NCI-H2196 (cell line): ENCODE results near the gene PGAM2.

ENCODE experiments used
- DNase-seq: peaks from one replicate; lab custom pipeline; 2025; ENCODE audit not compliant: unreplicated experiment; lab: John Stamatoyannopoulos, UW

PGAM2 gene

DNA sequence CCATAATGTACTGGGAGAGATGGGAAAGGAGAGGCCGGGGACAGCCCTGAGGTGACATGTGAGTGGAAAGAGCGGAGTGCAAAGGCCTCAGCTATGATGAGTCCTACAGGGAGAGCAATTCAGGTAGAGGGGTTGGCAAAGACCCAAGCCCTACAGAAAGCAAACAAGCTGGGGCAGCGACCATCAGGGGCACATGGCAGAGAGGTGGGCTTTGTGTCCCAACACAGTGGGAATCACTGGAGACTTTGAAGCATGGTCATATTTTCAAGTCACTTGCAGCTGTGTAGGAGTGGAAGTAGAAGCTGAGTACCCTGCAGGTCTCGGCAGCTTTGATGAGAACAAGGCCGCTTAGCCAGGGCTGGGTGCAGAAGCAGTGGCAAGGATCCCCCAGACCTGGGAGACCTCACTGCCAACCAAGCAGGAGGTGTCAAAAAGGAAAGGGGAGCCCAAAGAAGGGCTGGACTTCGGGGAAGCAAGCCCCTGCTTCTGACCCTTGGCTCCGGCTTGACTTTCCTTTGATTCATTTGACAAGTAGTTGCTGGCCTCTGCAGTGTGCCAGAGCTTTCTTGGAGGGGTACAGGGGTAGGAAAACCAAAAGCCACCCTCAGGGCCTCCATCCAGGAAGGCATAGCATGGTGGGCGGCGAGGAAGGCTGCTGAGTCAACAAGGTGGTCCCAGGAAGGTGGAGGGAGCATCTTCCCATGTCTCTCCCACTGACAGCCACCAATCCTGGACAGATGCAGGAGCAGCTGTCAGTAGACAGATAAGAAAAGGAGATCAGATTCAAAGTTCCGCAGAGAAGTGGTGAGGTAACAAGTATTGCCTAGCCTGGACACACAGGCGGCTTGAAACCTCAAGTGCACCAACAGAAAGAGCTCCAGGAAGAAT is 1.9 kb upstream of the PGAM2 start:
- DNase-seq, result no peak

GRCh38 chr7:44066494-44067063 is 1.2 kb upstream of the PGAM2 start:
- no peak for DNase-seq

GRCh38 chr7:44066111-44066460 is 719 bp upstream of the PGAM2 start:
- DNase-seq, result no peak

- no peak for DNase-seq
Observed at GRCh38 chr7:44064791-44065430, 456 bp downstream of the PGAM2 start.

DNA sequence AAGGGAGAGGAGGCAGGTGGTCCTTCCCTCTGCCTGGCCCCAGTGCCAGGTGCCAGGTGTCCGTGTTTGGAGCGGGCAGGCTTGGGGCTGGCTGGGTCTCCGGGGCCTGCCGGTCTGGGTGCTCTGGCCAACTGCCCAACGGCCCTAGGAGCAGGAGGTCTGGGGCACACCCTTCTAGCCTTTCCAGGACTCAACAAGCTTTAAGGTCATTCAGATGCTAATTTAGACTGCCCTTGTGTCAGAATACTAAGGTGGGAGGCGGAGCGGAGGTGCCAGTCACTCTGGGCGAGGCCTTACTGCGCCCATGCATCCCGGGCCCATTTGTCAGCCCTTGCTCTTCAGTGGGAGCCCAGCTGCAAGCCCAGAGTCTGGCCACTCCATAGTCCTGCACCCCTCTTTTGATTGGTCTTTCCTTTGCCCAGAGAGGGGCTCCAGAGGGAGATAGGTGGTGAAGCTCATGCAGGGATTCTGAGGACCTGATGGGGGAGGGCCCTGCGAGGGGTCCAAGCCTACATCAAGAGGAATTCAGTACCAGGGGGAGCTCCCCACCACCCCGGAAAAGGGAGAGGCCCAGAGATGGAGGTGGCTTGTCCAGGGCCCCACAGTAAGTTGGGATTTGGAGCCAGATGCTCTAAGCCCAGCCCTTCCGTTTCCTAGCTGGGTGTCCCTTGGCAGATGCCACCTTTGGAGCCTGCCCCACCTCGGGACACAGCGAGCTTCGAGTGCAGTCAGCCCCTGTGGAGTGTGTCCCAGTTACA is 1.3 kb downstream of the PGAM2 start:
- no peak for DNase-seq

DNA sequence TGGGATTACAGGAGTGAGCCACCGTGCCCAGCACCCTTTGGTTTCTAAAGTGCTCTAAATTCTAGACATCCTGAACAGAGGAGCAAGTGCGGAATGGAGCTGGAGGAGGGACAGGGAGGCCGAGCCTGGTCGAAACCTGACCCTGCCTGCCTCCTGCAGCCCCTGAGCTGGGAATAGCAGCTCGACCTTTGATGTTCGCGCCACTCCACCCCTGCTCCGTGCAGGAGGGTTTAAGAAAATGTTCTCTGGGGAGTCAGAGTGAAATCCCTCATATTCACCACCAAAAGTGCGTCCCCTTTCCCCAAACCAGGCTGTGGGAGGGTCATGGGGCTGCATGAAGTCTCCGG is 1.8 kb downstream of the PGAM2 start:
- no peak for DNase-seq

- DNase-seq, result no peak
Observed at GRCh38 chr7:44062903-44063295, 2.5 kb downstream of the PGAM2 start.

GRCh38 chr7:44062180-44062902 is 3.0 kb downstream of the PGAM2 start:
- DNase-seq, result no peak

DNA sequence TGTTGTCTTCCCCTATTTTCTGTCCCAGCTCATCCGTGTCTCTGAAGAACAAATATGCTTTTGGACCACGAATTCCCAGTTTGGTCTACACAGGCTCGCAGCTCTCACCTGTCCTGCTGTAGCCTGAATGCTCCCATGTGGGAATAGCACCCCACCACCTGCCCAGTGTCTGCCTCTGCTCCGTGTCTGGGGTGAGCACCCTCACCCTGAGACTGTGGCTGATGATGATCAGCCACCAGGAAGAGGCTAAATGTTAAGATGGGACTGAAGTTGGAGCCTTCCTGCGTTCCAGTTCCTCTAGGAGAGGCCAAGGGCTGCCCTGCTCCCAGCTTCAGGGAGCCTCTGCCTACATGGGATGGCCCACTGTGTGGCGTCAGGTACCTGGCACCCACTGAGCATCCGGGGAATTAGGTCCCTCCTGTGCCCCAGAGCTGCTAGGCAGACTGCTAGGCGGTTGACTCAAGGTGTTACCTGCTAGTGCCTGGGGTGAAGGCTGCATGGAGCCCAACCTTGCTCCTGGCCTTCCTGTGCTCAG is 3.7 kb downstream of the PGAM2 start:
- no peak for DNase-seq

GRCh38 chr7:44060948-44061644 is 4.3 kb downstream of the PGAM2 start:
- DNase-seq, result no peak

DNA sequence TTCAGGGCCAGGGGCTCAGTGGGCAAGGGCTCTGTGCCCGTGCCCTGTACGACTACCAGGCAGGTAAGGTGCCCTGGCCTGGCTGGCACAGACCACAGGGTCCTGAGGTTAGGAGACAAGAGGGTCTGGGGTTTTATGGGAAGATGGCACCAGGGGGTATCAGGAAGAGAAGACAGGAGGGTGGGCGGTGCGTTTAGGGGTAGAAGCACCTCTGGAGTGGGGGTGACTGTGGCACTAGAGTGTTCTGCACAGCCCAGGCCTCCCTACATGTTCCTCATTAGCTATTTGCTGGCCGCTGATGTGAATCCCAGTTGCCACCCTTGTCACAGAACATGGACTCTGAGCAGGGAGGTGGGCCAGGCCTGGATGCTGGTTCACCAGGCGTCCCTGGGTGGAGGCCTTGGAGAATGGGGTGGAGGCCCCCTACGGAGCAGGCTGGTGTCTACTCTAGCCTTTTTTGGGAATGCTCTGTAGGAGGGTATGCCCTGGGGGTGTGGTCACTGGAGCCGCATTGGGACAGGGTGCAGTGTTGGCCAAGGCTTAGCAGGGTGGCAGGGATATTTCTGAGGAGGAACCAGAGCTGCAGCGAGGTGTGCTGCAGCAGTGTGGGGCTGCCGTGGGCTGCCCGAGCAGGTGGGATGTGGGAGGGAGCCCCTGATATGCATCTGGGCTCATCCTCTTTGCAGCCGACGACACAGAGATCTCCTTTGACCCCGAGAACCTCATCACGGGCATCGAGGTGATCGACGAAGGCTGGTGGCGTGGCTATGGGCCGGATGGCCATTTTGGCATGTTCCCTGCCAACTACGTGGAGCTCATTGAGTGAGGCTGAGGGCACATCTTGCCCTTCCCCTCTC is 5.0 kb downstream of the PGAM2 start:
- DNase-seq, result no peak

DNA sequence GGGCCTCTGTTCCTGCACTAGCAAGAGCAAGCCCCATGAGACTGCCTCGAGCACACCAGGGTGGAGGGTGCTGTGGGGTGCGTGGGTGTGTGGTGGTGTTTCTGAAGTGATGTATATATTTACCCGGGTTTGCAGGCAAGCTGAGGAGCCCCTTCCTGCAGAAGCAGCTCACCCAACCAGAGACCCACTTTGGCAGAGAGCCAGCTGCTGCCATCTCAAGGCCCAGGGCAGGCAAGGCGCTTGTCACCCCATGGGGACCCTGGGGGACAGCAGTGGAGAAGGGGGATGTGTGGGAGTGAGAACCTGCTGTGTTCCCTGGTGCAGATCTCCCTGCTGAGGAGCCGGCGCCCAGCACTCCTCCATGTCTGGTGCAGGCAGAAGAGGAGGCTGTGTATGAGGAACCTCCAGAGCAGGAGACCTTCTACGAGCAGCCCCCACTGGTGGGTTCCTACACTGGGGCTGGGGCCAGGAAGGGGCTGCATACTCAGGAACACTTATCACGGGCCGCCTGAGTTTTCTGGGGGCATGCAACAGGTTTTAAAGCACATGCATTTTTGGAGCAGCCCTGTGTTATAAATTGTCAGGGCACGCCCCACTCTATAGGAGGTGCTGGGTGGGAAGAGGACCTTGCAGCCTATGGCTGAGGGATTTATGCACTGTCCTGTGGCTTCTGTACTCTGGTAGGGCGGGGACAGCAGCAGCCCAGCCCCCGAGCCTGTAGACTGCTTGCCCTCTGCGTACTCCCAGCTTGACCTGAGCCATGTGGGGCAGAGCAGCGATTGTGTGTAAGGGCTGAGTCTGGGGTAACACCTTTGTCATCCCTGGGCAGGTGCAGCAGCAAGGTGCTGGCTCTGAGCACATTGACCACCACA is 5.9 kb downstream of the PGAM2 start:
- no peak for DNase-seq

GRCh38 chr7:44058759-44059218 is 6.6 kb downstream of the PGAM2 start:
- no peak for DNase-seq

DNA sequence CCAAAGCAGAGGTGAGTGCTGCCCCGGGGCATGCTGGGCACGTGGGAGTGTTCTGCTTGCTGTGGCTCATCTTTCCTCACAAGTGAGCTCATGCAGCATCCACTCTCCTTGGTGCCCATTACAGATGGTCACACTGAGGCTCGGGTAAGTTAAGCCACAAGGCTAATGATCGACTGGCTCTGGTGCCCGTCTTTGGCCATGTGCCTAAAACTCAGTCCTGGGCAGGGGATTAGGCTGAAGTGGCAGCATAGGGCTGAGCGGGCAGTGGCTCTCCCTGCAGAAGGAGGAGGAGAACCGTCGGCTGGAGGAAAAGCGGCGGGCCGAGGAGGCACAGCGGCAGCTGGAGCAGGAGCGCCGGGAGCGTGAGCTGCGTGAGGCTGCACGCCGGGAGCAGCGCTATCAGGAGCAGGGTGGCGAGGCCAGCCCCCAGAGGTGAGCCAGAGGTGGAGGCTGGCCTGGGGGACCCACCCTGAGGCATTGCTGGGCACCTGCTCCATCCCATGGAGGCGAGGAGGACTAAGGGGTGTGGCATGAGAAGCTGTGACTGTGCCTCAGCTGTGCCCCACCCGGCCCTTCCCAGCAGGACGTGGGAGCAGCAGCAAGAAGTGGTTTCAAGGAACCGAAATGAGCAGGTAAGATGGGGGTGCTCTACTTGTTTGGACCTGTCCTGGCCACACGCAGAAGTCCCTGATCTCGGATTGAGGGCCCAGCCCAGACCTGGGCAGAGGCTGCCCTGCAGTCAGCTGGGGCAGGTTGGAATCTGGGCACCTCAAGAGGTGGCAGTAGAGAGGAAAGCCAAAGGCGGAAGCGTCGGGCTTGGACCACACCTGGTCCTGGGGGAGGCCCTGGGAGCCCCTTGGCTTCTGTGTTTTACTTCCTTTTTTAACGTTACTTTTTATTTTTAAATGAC is 7.3 kb downstream of the PGAM2 start:
- no peak for DNase-seq

- DNase-seq, result no peak
Observed at GRCh38 chr7:44057181-44057848, 8.1 kb downstream of the PGAM2 start.

GRCh38 chr7:44056681-44057080 is 8.7 kb downstream of the PGAM2 start:
- DNase-seq, result no peak
